ENCODE measurements around the gene SBNO1.

Gene SBNO1

GRCh38 chr12:123243671-123244262 lies 120.9 kb downstream of the SBNO1 start:
- no peak for DNase-seq

DNA sequence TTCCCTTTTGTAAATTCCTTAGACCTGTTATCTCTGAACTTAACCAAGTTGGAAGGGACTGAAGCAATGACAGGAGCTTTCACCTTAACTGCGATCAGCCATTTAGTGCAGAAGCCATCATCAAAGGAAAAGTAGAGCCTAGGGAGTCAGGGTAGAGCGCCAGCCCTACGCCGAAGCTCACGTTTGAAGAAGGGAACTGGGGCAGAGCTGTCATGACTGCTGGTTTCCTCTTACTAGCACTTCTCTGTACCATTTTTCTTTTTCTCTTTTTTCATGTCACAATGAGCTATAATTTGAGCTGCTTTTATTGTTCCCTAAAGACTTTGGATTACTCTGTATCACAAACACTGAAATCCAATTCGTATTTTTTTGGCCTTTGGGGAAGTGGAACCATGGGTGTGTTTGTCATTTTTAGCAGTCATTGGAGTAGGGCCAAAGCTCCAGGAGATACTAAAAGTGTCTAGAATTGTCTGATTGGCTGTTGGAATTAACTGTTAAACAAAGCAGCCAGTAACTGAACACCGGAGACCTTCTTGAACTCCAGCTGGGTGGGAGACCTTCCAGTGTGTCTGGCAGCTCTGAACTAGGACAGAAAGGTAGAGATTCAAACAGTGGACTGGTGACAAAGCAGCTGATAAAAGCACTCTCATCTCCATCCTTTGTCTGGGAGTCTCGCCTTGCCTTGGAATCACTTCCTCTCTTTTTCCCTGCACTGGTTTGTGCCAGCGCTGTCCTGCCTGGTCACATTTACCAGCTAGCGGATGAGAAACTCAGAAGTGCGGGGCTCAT lies 122.3 kb downstream of the SBNO1 start:
- no peak for DNase-seq

Data from midbrain (tissue), 1 donor.